ENCODE measurements around the gene DHCR7.
A peak's percentile ranks its signal among the peaks of the same experiment; 100 is the strongest.

DHCR7 gene

GRCh38 chr11:71456294-71456693, 8.1 kb upstream of the DHCR7 start:
- no peak for DNase-seq

DNA sequence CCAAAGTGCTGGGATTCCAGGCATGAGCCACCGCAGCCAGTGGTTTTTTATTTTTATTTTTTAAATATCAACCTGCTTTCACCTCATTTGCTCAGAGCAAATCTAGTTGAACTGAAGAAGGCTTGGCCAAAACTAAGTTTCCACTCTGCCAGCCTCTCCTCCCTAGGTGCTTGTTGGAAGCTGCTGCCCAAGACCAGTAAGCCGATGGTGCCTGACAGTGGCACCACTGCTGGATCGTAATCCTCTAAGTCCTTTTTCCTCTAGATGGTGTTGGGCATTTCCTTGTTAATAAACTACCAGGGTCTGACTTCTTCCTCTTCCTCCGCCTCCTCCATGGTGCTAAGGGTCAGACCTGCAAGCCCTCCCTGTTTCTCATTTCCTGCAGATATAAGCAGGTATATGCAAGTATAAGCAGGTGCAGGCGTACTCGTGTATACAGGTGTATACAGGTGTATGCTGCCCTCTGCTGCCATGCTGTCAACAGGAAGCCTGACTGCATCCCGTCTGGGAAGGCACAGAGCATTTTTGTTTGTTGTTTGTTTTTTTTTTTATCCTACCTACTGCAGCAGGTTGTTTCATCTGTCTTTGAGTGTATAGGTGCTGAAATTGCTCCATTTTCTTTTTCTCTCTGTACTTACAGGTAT, 6.4 kb upstream of the DHCR7 start:
- DNase-seq, result peak; percentile 64

DNA sequence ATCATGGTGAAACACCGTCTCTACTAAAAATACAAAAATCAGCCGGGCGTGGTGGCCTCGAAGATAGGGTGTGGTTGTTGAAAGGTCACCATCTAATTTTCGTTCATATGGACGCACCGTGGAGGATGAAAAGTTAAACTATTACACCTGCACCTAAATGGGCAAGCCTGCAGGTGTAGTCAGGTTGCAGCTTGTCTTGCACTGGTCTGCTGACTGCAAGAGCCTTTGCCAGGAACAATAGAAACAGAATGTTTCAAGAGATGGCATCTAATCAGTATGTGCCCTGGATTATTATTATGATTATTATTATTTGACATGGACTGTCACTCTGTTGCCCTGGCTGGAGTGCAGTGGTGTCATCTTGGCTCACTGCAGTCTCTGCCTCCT, 5.7 kb upstream of the DHCR7 start:
- no peak for DNase-seq

- peak; percentile 98 for DNase-seq
Observed at GRCh38 chr11:71453037-71453917, 5.1 kb upstream of the DHCR7 start, which contains the start of gene NADSYN1. Gene NADSYN1, plus strand, starts transcription at chr11:71453203. Its CDS starts 94 bp downstream, at chr11:71453297.

GRCh38 chr11:71452199-71453036, 4.2 kb upstream of the DHCR7 start:
- DNase-seq, result peak; percentile 75

GRCh38 chr11:71451596-71452198, 3.5 kb upstream of the DHCR7 start:
- DNase-seq, result no peak

GRCh38 chr11:71450939-71451338, 2.7 kb upstream of the DHCR7 start:
- no peak for DNase-seq

GRCh38 chr11:71450507-71450906, 2.3 kb upstream of the DHCR7 start:
- no peak for DNase-seq

GRCh38 chr11:71449596-71449995, 1.4 kb upstream of the DHCR7 start:
- no peak for DNase-seq

DNA sequence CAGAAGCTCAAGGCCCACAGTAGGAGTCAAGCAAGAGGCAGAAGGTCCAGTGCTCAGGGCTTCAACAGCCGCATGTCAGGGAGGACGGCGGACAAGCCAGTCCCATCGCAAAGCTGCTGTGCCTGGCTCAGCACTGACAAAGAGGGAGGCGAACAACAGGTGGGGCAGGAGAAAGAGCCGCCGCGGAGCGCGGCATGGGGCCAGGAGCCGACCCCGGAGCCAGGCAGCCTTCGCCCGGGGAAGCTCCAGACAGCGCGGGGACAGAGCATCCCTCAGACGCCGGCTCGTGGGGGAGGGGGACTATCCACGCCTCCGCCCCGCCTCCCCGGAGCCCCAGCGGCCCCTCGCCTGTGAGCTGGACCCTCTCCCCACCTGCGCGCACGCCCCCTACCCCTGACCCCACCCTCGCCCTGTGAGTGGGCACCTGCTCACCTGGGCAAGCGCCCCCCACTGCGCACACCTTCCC, 369 bp downstream of the DHCR7 start:
- peak; percentile 36 for DNase-seq

GRCh38 chr11:71446942-71447688, 1.1 kb downstream of the DHCR7 start:
- no peak for DNase-seq

GRCh38 chr11:71446150-71446549, 2.0 kb downstream of the DHCR7 start:
- DNase-seq, result no peak

DNA sequence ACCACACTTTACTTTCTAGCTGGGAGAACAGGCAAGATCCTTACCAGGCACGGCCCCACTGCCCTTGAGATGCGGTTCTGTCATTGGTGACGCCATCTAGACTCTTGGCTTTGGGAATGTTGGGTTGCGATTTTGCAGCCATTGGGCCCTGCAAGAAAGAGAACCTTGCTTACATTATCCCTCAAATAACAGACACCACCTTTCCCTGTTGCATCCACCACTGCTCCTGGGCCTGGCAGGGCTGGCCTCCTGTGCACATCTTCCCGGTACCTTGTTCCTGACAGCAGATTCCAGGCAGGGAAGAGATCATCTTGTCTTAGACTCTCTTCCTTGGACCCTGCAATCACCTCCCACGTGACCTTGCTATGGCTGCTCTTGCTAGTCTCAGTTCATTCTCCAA, 3.4 kb downstream of the DHCR7 start:
- DNase-seq, result no peak

- DNase-seq, result no peak
Observed at GRCh38 chr11:71443736-71444445, 4.3 kb downstream of the DHCR7 start.

DNA sequence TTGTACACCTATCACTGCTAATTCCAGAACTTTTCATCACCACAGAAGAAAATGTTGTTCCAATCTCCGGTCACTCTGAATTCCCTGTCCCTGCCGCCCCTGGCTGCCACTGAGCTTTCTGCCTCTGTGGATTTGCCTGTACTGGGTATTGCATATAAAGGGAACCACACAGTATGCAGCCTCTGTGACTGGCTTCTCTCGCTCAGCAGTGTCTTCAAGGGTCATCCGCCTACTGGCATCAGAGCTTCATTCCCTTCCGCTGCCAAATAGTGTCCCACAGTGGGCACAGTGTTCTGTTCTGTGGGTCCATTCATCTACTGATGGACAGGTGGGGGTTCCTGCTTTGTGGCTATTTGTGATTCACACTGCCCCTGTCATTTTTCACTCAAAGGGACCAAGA, 5.3 kb downstream of the DHCR7 start:
- DNase-seq, result no peak

GRCh38 chr11:71442123-71442522, 6.1 kb downstream of the DHCR7 start:
- no peak for DNase-seq

- DNase-seq, result no peak
Observed at GRCh38 chr11:71441251-71441650, 6.9 kb downstream of the DHCR7 start.

GRCh38 chr11:71440021-71440755, 8.0 kb downstream of the DHCR7 start:
- DNase-seq, result no peak

GRCh38 chr11:71438650-71439049, 9.5 kb downstream of the DHCR7 start:
- no peak for DNase-seq

GRCh38 chr11:71437879-71438278, 10.3 kb downstream of the DHCR7 start:
- no peak for DNase-seq

GRCh38 chr11:71437399-71437798, 10.8 kb downstream of the DHCR7 start:
- DNase-seq, result no peak

All from CD4-positive, alpha-beta T cell treated with Interleukin-6 for 4 hours (primary cell).